ENCODE results near the gene TFF1.

TFF1 gene

GRCh38 chr21:42398436-42399028 is 32.2 kb upstream of the TFF1 start:
- no peak for DNase-seq (ENCODE audit: low read depth)

GRCh38 chr21:42397746-42398394 is 31.5 kb upstream of the TFF1 start:
- DNase-seq (ENCODE audit: low read depth): no peak

- no peak for DNase-seq (ENCODE audit: low read depth)
Observed at GRCh38 chr21:42396799-42397745, 30.7 kb upstream of the TFF1 start.

GRCh38 chr21:42395905-42396651 is 29.7 kb upstream of the TFF1 start, which contains the start of gene TMPRSS3:
Gene TMPRSS3 (minus strand): TSS chr21:42396052. CDS start chr21:42395417, 635 bp downstream.
- DNase-seq (ENCODE audit: low read depth): no peak

GRCh38 chr21:42395302-42395701 is 29.0 kb upstream of the TFF1 start:
- no peak for DNase-seq (ENCODE audit: low read depth)

GRCh38 chr21:42393443-42393950 is 27.2 kb upstream of the TFF1 start:
- DNase-seq (ENCODE audit: low read depth): no peak

- DNase-seq (ENCODE audit: low read depth): no peak
Observed at GRCh38 chr21:42392731-42393442, 26.6 kb upstream of the TFF1 start.

- no peak for DNase-seq (ENCODE audit: low read depth)
Observed at GRCh38 chr21:42391297-42391696, 25.0 kb upstream of the TFF1 start.

GRCh38 chr21:42390696-42391095 is 24.4 kb upstream of the TFF1 start:
- DNase-seq (ENCODE audit: low read depth): no peak

GRCh38 chr21:42390193-42390592 is 23.9 kb upstream of the TFF1 start:
- no peak for DNase-seq (ENCODE audit: low read depth)

- no peak for DNase-seq (ENCODE audit: low read depth)
Observed at GRCh38 chr21:42389449-42389835, 23.1 kb upstream of the TFF1 start.

GRCh38 chr21:42388740-42389448 is 22.6 kb upstream of the TFF1 start:
- no peak for DNase-seq (ENCODE audit: low read depth)

GRCh38 chr21:42387843-42388340 is 21.6 kb upstream of the TFF1 start:
- DNase-seq (ENCODE audit: low read depth): no peak

- DNase-seq (ENCODE audit: low read depth): no peak
Observed at GRCh38 chr21:42387164-42387563, 20.8 kb upstream of the TFF1 start.

GRCh38 chr21:42386034-42386591 is 19.8 kb upstream of the TFF1 start:
- DNase-seq (ENCODE audit: low read depth): no peak

GRCh38 chr21:42385619-42386018 is 19.3 kb upstream of the TFF1 start:
- DNase-seq (ENCODE audit: low read depth): no peak

GRCh38 chr21:42384989-42385388 is 18.7 kb upstream of the TFF1 start:
- no peak for DNase-seq (ENCODE audit: low read depth)

- DNase-seq (ENCODE audit: low read depth): no peak
Observed at GRCh38 chr21:42384156-42384945, 18.0 kb upstream of the TFF1 start.

- DNase-seq (ENCODE audit: low read depth): no peak
Observed at GRCh38 chr21:42383331-42383730, 17.0 kb upstream of the TFF1 start.
